IMR-90 (cell line): ENCODE results near the gene TESK2. TPM values are rescaled to one million over a fixed set of nuclear protein-coding genes. Genes with fewer than 3 reads are reported as not detected.

Experiments
- ATAC-seq: fragments of 200-7000 bp; cut with Tn5 transposase; 2 replicates; pipeline ENCODE4 v1.9.1; 2020; ENCODE audit warnings: low read depth, mild to moderate bottlenecking, moderate library complexity
- BruUV-seq: library from RNA; stranded (reverse); fragments of 400-500 nt; replicated peaks from 2 replicates; lab custom pipeline; 2021; lab: Mats Ljungman, UMichigan
- CTCF ChIA-PET: fragments of 300-600 bp; formaldehyde crosslinking; extraction: SDS; loops from one replicate; lab custom pipeline; 2021; ENCODE audit warnings: antibody characterized with exemption; lab: Yijun Ruan, JAX
- POLR2A ChIA-PET: fragments of 300-600 bp; sonication (Branson Sonifier 250); formaldehyde crosslinking; loops from one replicate; lab custom pipeline; 2022; ENCODE audit warnings: antibody characterized with exemption; ENCODE audit not compliant: unreplicated experiment; lab: Charles Lee
- DNase-seq: peaks from one replicate; pipeline ENCODE4 v3.0.0; 2013
- H2AFZ ChIP-seq: replicated peaks from 2 replicates; pipeline ENCODE3; 2013; ENCODE audit warnings: low read length, mild to moderate bottlenecking; ENCODE audit not compliant: poor library complexity
- H2AK5ac ChIP-seq: 2 replicates; pipeline ENCODE4 v1.6.1; 2013; ENCODE audit warnings: low read depth, low read length, inconsistent platforms
- H2AK9ac ChIP-seq: replicated peaks from 2 replicates; pipeline ENCODE3; 2013; ENCODE audit warnings: mild to moderate bottlenecking, low read depth, low read length, moderate library complexity; ENCODE audit not compliant: poor library complexity
- H2BK120ac ChIP-seq: 2 replicates; pipeline ENCODE4 v1.6.1; 2013; ENCODE audit warnings: low read depth, low read length, inconsistent platforms
- H2BK15ac ChIP-seq: 3 replicates; pipeline ENCODE4 v1.6.1; 2013; ENCODE audit warnings: low read depth, low read length, inconsistent platforms
- H2BK20ac ChIP-seq: 2 replicates; pipeline ENCODE4 v1.6.1; 2013; ENCODE audit warnings: low read depth, mild to moderate bottlenecking, inconsistent platforms, low read length, moderate library complexity
- H2BK5ac ChIP-seq: 2 replicates; pipeline ENCODE4 v1.6.1; 2013; ENCODE audit warnings: mild to moderate bottlenecking, low read depth, low read length, inconsistent platforms; ENCODE audit not compliant: poor library complexity, severe bottlenecking
- H3K14ac ChIP-seq: replicated peaks from 2 replicates; pipeline ENCODE4 v1.6.1; 2013; ENCODE audit warnings: low read depth, low read length, inconsistent platforms
- H3K18ac ChIP-seq: 2 replicates; pipeline ENCODE4 v1.6.1; 2013; ENCODE audit warnings: low read depth, low read length, control low read depth
- H3K23ac ChIP-seq: 2 replicates; pipeline ENCODE4 v1.6.1; 2013; ENCODE audit warnings: low read depth, low read length, inconsistent platforms
- H3K27ac ChIP-seq: 2 replicates; pipeline ENCODE4 v1.5.1; 2013; ENCODE audit warnings: mild to moderate bottlenecking, control low read depth, low read length; ENCODE audit not compliant: insufficient read depth
- H3K27me3 ChIP-seq: 2 replicates; pipeline ENCODE4 v1.6.1; 2013; ENCODE audit warnings: low read length; ENCODE audit not compliant: control insufficient read depth, insufficient read depth
- H3K36me3 ChIP-seq: 2 replicates; pipeline ENCODE4 v1.6.1; 2013; ENCODE audit warnings: low read length, mixed read lengths; ENCODE audit not compliant: control insufficient read depth, insufficient read depth
- H3K4ac ChIP-seq: 2 replicates; pipeline ENCODE4 v1.6.1; 2013; ENCODE audit warnings: low read depth, low read length, inconsistent platforms
- H3K4me1 ChIP-seq: 2 replicates; pipeline ENCODE4 v1.6.1; 2013; ENCODE audit warnings: low read length, mixed read lengths; ENCODE audit not compliant: control insufficient read depth, insufficient read depth
- H3K4me2 ChIP-seq: 2 replicates; pipeline ENCODE4 v1.6.1; 2013; ENCODE audit warnings: low read depth, mild to moderate bottlenecking, control low read depth, low read length, moderate library complexity
- H3K4me3 ChIP-seq: 2 replicates; pipeline ENCODE4 v1.5.1; 2013; ENCODE audit warnings: low read depth, mild to moderate bottlenecking, control low read depth, low read length, moderate library complexity; ENCODE audit not compliant: insufficient read depth
- H3K56ac ChIP-seq: 2 replicates; pipeline ENCODE4 v1.6.1; 2013; ENCODE audit warnings: low read length, inconsistent platforms; ENCODE audit not compliant: insufficient read depth; ENCODE audit errors: extremely low read depth
- H3K79me1 ChIP-seq, 2 experiments: 2 replicates each; pipeline ENCODE4 v1.6.1; 2013; ENCODE audit warnings: low read length in 2 of 2, inconsistent platforms in 1 of 2, low read depth in 1 of 2
- H3K9ac ChIP-seq: 2 replicates; pipeline ENCODE4 v1.6.1; 2013; ENCODE audit warnings: low read depth, low read length, control low read depth
- H3K9me1 ChIP-seq: 2 replicates; pipeline ENCODE4 v1.6.1; 2013; ENCODE audit warnings: low read length, inconsistent platforms; ENCODE audit not compliant: insufficient read depth
- H3K9me3 ChIP-seq: 2 replicates; pipeline ENCODE4 v1.6.1; 2013; ENCODE audit warnings: low read length; ENCODE audit not compliant: control insufficient read depth, insufficient read depth
- H4K20me1 ChIP-seq: 2 replicates; pipeline ENCODE4 v1.6.1; 2013; ENCODE audit warnings: low read length, inconsistent platforms; ENCODE audit not compliant: insufficient read depth
- H4K5ac ChIP-seq: 2 replicates; pipeline ENCODE4 v1.6.1; 2013; ENCODE audit warnings: mild to moderate bottlenecking, low read depth, low read length, control low read depth
- H4K8ac ChIP-seq, 2 experiments: 2 replicates each; pipeline ENCODE4 v1.6.1; 2013; ENCODE audit warnings: low read depth in 2 of 2, low read length in 2 of 2, control low read depth in 1 of 2, inconsistent platforms in 1 of 2
- H4K91ac ChIP-seq: 2 replicates; pipeline ENCODE4 v1.6.1; 2013; ENCODE audit warnings: low read depth, low read length, inconsistent platforms; ENCODE audit not compliant: insufficient read depth
- BHLHE40 ChIP-seq: fragments of 150-350 bp; IDR thresholded peaks from 2 replicates; pipeline ENCODE4 v1.6.1; 2016; ENCODE audit warnings: mild to moderate bottlenecking, low read depth, low read length
- CEBPB ChIP-seq: IDR thresholded peaks from 2 replicates; pipeline ENCODE4 v1.6.1; 2012; ENCODE audit warnings: low read depth, low read length, improper control_type of control experiment
- CHD1 ChIP-seq: IDR thresholded peaks from 2 replicates; pipeline ENCODE4 v1.6.1; 2012; ENCODE audit warnings: low read depth, low read length, improper control_type of control experiment
- CTCF ChIP-seq: conservative IDR thresholded peaks from 2 replicates; pipeline ENCODE4 v1.5.1; 2012; ENCODE audit warnings: mild to moderate bottlenecking, low read depth, low read length, improper control_type of control experiment
- FOS ChIP-seq: fragments of 150-350 bp; IDR thresholded peaks from 2 replicates; pipeline ENCODE4 v1.6.1; 2016; ENCODE audit warnings: low read depth, low read length
- MAFK ChIP-seq: IDR thresholded peaks from 2 replicates; pipeline ENCODE4 v1.6.1; 2012; ENCODE audit warnings: low read depth, low read length, improper control_type of control experiment
- NFE2L2 ChIP-seq: fragments of 150-350 bp; IDR thresholded peaks from 2 replicates; pipeline ENCODE4 v1.6.1; 2016; ENCODE audit warnings: low read depth, mild to moderate bottlenecking, low read length
- POLR2A ChIP-seq: IDR thresholded peaks from 2 replicates; pipeline ENCODE4 v1.6.1; 2012; ENCODE audit warnings: mild to moderate bottlenecking, low read depth, low read length
- RFX5 ChIP-seq: IDR thresholded peaks from 2 replicates; pipeline ENCODE4 v1.8.0; 2012; ENCODE audit warnings: low read depth, mild to moderate bottlenecking, low read length, moderate library complexity
- SMC3 ChIP-seq: fragments of 150-350 bp; IDR thresholded peaks from 2 replicates; pipeline ENCODE4 v1.6.1; 2016; ENCODE audit warnings: low read depth, mild to moderate bottlenecking, antibody characterized with exemption, low read length, moderate library complexity
- WGBS, 2 experiments: methylation state at CpG; one replicate each; pipeline versions ENCODE4 v1.1.5 to v1.1.7; 2013; ENCODE audit warnings: missing lambda C conversion rate in 2 of 2; ENCODE audit not compliant: insufficient read length in 1 of 2; ENCODE audit errors: extremely low coverage in 2 of 2; 5-methylcytosine and 5-hydroxymethylcytosine counted together
- dilution Hi-C: fragments of 300-500 bp; cut with HindIII; formaldehyde crosslinking; loops from one replicate; pipeline ENCODE4 v1.14.3; 2018; ENCODE audit warnings: low sequenced_read_pairs; ENCODE audit not compliant: unreplicated experiment
- in situ Hi-C: fragments of 300-500 bp; cut with MboI; formaldehyde crosslinking; loops from 3 replicates; pipeline ENCODE4 v1.14.3; 2019; ENCODE audit warnings: low sequenced_read_pairs, inconsistent platforms, mixed read lengths
- intact Hi-C: fragments of 100-400 bp; cut with micrococcal nuclease; formaldehyde crosslinking; loops from 2 replicates; pipeline ENCODE4 v1.10.0; 2022
- polyA plus RNA-seq, 3 experiments: library from polyadenylated mRNA; depleted of rRNA; stranded (reverse); fragments of >200 nt; gene quantifications; 2 replicates each; pipeline ENCODE4 v1.2.3, GENCODE V29; 2012; ENCODE audit warnings: low replicate concordance in 1 of 3
- total RNA-seq: library from RNA; depleted of rRNA; stranded (reverse); fragments of >200 nt; gene quantifications from 2 replicates; pipeline ENCODE4 v1.2.3, GENCODE V29; 2012
- TF ChIP-seq, protein P1 (sequence below): fragments of 150-350 bp; IDR thresholded peaks from 2 replicates; pipeline ENCODE4 v1.6.1; 2017; ENCODE audit warnings: mild to moderate bottlenecking, antibody characterized with exemption, low read length, low read depth

The TESK2 gene
- total and polyA plus RNA-seq, 2 of the 4 experiments (the other 2 are of a cell fraction): 0.90 to 1.3 TPM

- H2BK120ac ChIP-seq: no peak overlapping the region
- ATAC-seq: no peak
- H2AK9ac ChIP-seq: no peak overlapping the region
These were observed 42.6 kb downstream of the TESK2 start for GRCh38 chr1:45448357-45448756.

More at GRCh38 chr1:45448357-45448756, 42.6 kb downstream of the TESK2 start:
- H3K18ac ChIP-seq: no peak overlapping the region
- no peak overlapping the region for H4K8ac ChIP-seq
- H3K4ac ChIP-seq: no peak overlapping the region
- H3K14ac ChIP-seq: no peak overlapping the region
- no peaks in the 10 kb centered on the region for H3K4me1 ChIP-seq
- H3K36me3 ChIP-seq: no peaks in the 10 kb centered on the region
- H4K91ac ChIP-seq: no peak overlapping the region
- no peaks in the 10 kb centered on the region for H3K79me1 ChIP-seq
- H3K23ac ChIP-seq: no peak overlapping the region
- dilution Hi-C loops (no loop called here), intact Hi-C loops (no loop called here), in situ Hi-C loops (no loop called here)
- H3K9me1 ChIP-seq: no peaks in the 10 kb centered on the region
- no peak overlapping the region for H2AK5ac ChIP-seq
- no peaks in the 10 kb centered on the region for H3K9me3 ChIP-seq
- no peak overlapping the region for H3K27ac ChIP-seq
- no peak overlapping the region for H3K56ac ChIP-seq
- H3K27me3 ChIP-seq: no peaks in the 10 kb centered on the region
- no peak overlapping the region for H2BK20ac ChIP-seq
- no peak overlapping the region for H4K5ac ChIP-seq
- no peak overlapping the region for H2AFZ ChIP-seq
- TF ChIP-seq FOS: no peak
- TF ChIP-seq POLR2A: no peak
- TF ChIP-seq RFX5: no peak
- TF ChIP-seq MAFK: no peak
- TF ChIP-seq SMC3: no peak
- TF ChIP-seq CHD1: no peak
- TF ChIP-seq NFE2L2: no peak
- TF ChIP-seq, protein P1, sequence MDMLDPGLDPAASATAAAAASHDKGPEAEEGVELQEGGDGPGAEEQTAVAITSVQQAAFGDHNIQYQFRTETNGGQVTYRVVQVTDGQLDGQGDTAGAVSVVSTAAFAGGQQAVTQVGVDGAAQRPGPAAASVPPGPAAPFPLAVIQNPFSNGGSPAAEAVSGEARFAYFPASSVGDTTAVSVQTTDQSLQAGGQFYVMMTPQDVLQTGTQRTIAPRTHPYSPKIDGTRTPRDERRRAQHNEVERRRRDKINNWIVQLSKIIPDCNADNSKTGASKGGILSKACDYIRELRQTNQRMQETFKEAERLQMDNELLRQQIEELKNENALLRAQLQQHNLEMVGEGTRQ: no peak
- TF ChIP-seq CEBPB: no peak
- no peak for TF ChIP-seq CTCF
- TF ChIP-seq BHLHE40: no peak
- WGBS, 2 experiments: no CpG with 5 or more reads among the region's 3 CpGs
- no peak overlapping the region for H2BK5ac ChIP-seq
- H2BK15ac ChIP-seq: no peak overlapping the region
- ChIA-PET POLR2A (no interaction called here), CTCF (no interaction called here)
- DNase-seq: no peak
- no peak overlapping the region for H3K4me3 ChIP-seq
- H4K20me1 ChIP-seq: 0 out of 2 replicates have a peak, but pooled peaks cover 3% of the 10 kb centered on the region
- H3K4me2 ChIP-seq: no peak overlapping the region
- no TSS peak for BruUV-seq
- no peak overlapping the region for H3K9ac ChIP-seq
